NCI-H748 treated with DMSO at 0.1 percent for 48 hours (cell line): ENCODE data around the gene CBS.
"Not testable (repeated sequence)": the region's sequence is repeated elsewhere in the genome, so short reads cannot be mapped to it uniquely, and the experiment has no call there.

Experiments used
- DNase-seq: peaks from one replicate; lab custom pipeline; 2025; lab: John Stamatoyannopoulos, UW

Gene CBS

DNA sequence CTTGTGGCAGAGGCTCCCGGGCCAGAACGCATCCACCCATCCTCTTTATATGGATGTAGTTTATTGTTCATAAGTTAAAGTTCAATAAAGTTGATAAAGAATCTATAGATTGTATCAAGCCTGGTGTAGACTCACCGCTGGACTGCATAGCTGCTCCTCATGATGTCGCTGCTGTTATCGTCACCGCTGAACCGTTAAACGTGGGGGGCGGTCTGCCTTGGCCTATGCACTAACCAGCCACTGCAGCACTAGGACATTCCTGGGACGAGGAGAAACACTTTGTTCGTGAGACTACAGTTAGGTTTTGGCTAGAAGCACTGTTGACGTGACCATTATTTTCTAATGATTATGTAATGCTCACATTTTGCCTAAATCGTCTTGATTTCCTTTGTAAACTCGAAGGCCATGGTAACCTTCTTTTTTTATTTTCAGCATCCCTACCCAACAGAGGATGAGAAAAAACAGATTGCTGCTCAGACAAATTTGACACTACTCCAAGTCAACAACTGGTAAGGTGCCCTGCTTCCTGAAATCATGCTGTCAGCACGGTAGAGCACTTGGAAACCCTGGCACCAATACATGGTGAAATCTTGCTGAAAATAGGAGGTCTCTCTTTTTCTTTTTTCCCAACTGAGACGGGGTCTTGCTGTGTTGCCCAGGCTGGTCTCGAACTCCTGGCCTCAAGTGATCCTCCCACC is 51.0 kb downstream of the CBS start:
- no peak for DNase-seq

- no peak for DNase-seq
These were observed 52.5 kb downstream of the CBS start for GRCh38 chr21:43023175-43023574.

DNA sequence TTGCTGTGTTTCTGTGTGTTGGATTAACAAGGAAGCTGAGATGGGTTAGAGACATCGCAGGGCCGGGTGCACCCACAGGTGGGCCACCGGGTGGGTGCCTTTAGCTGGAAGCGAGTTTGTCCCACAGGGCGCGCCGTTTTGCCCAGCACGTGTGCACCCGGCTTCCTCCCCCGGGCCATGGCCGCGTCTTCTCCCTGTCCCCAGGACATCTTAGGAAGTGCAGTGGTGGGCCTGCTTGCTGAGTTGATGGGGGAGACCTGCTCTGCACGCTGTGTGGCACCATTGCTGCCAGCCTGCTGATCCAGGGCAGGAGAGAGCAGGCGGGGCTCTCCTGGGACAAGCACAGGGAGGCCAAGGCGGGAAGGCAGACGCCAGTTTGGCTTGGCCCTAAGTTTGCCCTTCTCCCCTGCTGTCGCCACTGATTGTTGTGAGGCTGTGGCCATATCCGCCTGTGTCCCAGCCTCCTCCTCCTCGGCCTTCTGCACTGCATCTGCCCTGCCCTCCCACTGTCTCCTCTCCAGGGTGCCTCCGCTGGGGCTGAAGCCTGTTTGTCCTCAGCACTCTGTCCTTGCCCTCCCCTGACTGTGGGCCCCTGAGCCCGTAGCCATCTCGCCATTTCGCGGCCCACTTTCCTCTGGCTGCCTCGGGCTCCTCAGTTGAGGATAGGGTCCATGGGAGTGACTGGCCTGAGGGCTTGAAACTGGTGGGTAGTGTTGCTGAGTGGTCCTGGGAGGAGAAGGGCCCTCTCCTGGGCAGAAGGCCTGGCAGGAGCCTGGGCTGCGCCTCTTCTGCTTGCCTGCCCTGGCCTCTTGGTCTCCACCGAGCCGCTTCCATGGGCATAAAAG is 53.7 kb downstream of the CBS start:
- no peak for DNase-seq

DNA sequence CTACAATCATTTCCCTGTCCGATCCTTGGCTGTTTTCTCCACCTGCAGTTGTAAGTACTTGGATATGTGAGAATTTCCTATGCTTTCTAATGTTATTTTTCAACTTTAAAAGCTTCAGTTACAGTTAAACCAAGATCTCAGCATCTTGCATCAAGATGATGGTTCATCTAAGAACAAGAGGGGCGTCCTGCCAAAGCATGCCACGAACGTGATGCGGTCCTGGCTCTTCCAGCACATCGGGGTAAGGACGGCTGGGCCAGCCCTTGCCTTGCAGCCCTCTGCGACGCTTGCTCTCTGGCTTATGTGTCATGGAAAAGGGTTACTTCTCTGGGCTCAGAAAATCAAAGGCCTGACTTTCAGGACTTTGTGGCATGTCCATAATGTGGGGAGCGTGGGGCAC is 54.4 kb downstream of the CBS start:
- DNase-seq = no peak

- DNase-seq = no peak
These were observed 54.9 kb downstream of the CBS start for GRCh38 chr21:43020771-43021170.

DNA sequence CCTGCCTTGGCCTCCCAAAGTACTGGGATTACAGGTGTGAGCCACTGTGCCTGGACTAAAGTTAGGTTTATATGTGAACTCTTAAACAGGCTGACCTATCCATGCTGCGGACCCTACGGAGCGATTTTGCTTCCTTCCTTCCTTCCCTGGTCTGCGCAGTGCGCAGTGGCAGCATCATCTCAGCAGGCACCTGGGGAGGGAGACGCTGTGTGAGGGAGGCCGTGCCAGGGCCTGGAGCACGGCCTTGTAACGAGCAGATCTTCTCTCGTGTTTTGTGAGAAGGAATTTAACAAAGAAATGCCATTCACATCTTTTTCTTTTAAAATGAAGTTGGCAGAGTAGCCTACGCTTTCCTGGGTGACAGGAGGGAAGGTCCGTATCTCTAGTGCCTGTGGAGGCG is 55.5 kb downstream of the CBS start:
- DNase-seq = no peak

GRCh38 chr21:43018519-43018918 is 57.1 kb downstream of the CBS start:
- no peak for DNase-seq

DNA sequence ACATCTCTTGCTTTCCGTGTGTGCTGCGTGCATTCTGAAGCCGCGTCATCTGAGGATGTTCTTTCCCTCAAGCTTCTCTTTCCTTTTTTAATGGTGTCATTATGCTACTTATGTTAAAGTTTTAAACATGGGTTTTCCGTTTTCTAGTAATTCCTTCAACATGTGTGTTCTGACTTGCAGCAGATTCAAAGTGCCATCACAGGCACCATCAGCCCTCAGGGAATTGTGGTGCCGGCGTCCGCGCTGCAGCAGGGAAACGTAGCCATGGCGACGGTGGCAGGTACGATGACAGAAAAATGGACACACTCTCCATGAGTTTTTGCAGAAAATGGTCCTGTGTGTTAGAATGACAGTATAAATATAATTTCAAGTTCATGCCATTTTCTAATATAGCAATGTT is 58.9 kb downstream of the CBS start:
- no peak for DNase-seq

DNA sequence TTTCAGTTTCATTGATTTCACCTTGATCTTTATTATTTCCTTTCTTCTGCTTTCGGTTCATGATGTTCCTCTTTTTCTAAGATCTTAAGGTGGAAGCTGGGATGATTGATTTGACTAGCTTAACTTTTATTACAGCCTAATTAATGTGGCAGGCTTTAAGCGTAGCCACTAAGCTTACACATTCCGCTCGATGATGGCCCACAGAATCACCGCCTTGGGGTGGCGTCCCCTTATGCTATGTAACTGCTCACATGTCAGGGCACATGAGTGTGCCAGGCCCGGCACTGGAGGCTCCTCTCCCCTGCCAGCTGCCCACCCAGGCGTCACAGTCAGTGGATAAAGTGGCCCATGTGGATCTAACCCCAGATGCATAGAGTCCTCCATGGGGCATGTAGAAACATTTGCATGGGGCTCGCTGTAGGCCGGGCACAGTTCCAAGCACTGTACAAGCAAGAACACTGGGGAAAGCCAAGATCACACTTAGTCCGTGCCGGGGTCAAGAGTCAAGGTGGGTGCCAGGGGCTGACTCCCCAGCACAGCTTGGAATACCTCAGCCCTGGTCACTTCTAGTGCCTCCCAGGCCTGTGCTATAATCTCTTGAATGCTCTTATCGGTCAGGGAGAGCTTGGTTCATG is 59.6 kb downstream of the CBS start:
- no peak for DNase-seq

GRCh38 chr21:43012596-43012995 is 63.0 kb downstream of the CBS start:
- DNase-seq = no peak

DNA sequence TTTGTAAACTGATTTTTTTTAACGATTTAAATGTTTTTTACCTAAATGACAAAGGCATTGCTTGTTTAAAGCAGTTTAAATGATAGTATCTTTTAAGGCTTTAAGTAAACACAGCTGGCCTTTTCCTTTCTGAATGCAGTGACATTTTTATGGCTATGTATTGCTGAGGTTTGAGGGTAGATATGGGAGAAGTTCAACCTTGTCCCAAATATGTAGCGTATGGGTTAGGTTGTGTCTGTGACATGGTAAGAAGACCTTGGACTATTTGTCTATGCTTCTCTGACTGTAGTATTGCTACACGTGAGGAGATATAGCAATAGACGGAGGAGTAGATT is 68.8 kb downstream of the CBS start:
- no peak for DNase-seq

GRCh38 chr21:43006051-43006873 is 69.4 kb downstream of the CBS start:
- not testable (repeated sequence) for DNase-seq

- no peak for DNase-seq
These were observed 70.0 kb downstream of the CBS start for GRCh38 chr21:43005635-43006034.

- DNase-seq = no peak
These were observed 70.7 kb downstream of the CBS start for GRCh38 chr21:43004926-43005325.
